Epithelial cell of prostate (primary cell): Measurements from ENCODE around the gene TNRC18.
"Not testable (repeated sequence)": the region's sequence is repeated elsewhere in the genome, so short reads cannot be mapped to it uniquely, and the experiment has no call there.

ENCODE experiments used
- DNase-seq: peaks from one replicate; pipeline ENCODE4 v3.0.0-alpha.2; 2011; ENCODE audit warnings: low read depth, low spot score
- H3K27ac ChIP-seq: fragments of 450-650 bp; 2 replicates; pipeline ENCODE4 v1.5.1; 2017; ENCODE audit warnings: mild to moderate bottlenecking

The TNRC18 gene

GRCh38 chr7:5330288-5330687, 93.3 kb downstream of the TNRC18 start:
- no peak for DNase-seq
- H3K27ac ChIP-seq, result no peak overlapping the region

- no peak overlapping the region for H3K27ac ChIP-seq
- DNase-seq, result no peak
Measured at GRCh38 chr7:5324961-5325360, 98.7 kb downstream of the TNRC18 start.

- DNase-seq, result not testable (repeated sequence)
Measured at GRCh38 chr7:5323800-5324781, 99.5 kb downstream of the TNRC18 start.

GRCh38 chr7:5322621-5323410, 100.8 kb downstream of the TNRC18 start:
- DNase-seq, result no peak
- no peak overlapping the region for H3K27ac ChIP-seq

More at GRCh38 chr7:5323800-5324781, 99.5 kb downstream of the TNRC18 start:
- not testable (repeated sequence) for H3K27ac ChIP-seq

GRCh38 chr7:5320802-5321396, 102.7 kb downstream of the TNRC18 start:
- DNase-seq, result no peak
- no peak overlapping the region for H3K27ac ChIP-seq

GRCh38 chr7:5320391-5320790, 103.2 kb downstream of the TNRC18 start:
- no peak for DNase-seq
- no peak overlapping the region for H3K27ac ChIP-seq

- DNase-seq, H3K27ac ChIP-seq: not testable (repeated sequence)
Measured at GRCh38 chr7:5318613-5319012, 105.0 kb downstream of the TNRC18 start.

GRCh38 chr7:5315761-5316160, 107.9 kb downstream of the TNRC18 start:
- no peak overlapping the region for H3K27ac ChIP-seq
- DNase-seq, result no peak

GRCh38 chr7:5314864-5315263, 108.8 kb downstream of the TNRC18 start:
- DNase-seq, result no peak
- H3K27ac ChIP-seq, result no peak overlapping the region

GRCh38 chr7:5313076-5313885, 110.4 kb downstream of the TNRC18 start:
- not testable (repeated sequence) for H3K27ac ChIP-seq, DNase-seq

- not testable (repeated sequence) for H3K27ac ChIP-seq, DNase-seq
Measured at GRCh38 chr7:5312276-5313070, 111.2 kb downstream of the TNRC18 start.

GRCh38 chr7:5310822-5311405, 112.7 kb downstream of the TNRC18 start:
- H3K27ac ChIP-seq, result no peak overlapping the region
- no peak for DNase-seq

- H3K27ac ChIP-seq, result no peak overlapping the region
Measured at GRCh38 chr7:5309146-5309545, 114.5 kb downstream of the TNRC18 start.

GRCh38 chr7:5307221-5308142, 116.2 kb downstream of the TNRC18 start:
- not testable (repeated sequence) for H3K27ac ChIP-seq, DNase-seq

More at GRCh38 chr7:5309146-5309545, 114.5 kb downstream of the TNRC18 start:
- DNase-seq, result no peak

GRCh38 chr7:5305050-5305449, 118.6 kb downstream of the TNRC18 start:
- DNase-seq, H3K27ac ChIP-seq: not testable (repeated sequence)

- H3K27ac ChIP-seq, result no peak overlapping the region
- DNase-seq, result no peak
Measured at GRCh38 chr7:5303591-5304505, 119.8 kb downstream of the TNRC18 start.
